GM19467 (cell line): ENCODE measurements around the gene HOXA11.

Experiments used
- ATAC-seq: cut with Tn5 transposase; IDR thresholded peaks from one replicate; pipeline ENCODE4 v1.9.1; 2021; ENCODE audit warnings: mild to moderate bottlenecking, moderate library complexity; ENCODE audit not compliant: unreplicated experiment

Gene HOXA11

GRCh38 chr7:27194002-27194352, 8.9 kb upstream of the HOXA11 start:
- no peak for ATAC-seq

- no peak for ATAC-seq
These were observed 8.4 kb upstream of the HOXA11 start for GRCh38 chr7:27193335-27194001.

GRCh38 chr7:27192546-27193334, 7.7 kb upstream of the HOXA11 start:
- no peak for ATAC-seq

- no peak for ATAC-seq
These were observed 7.0 kb upstream of the HOXA11 start for GRCh38 chr7:27191833-27192545.

GRCh38 chr7:27191161-27191731, 6.2 kb upstream of the HOXA11 start:
- ATAC-seq, result no peak

GRCh38 chr7:27189997-27190748, 5.1 kb upstream of the HOXA11 start:
- ATAC-seq, result no peak

GRCh38 chr7:27189295-27189996, 4.4 kb upstream of the HOXA11 start:
- no peak for ATAC-seq

- no peak for ATAC-seq
These were observed 3.6 kb upstream of the HOXA11 start for GRCh38 chr7:27188386-27189294.

- ATAC-seq, result no peak
These were observed 2.7 kb upstream of the HOXA11 start for GRCh38 chr7:27187475-27188385.

GRCh38 chr7:27186668-27187474, 1.8 kb upstream of the HOXA11 start:
- no peak for ATAC-seq

GRCh38 chr7:27185854-27186667, 1.0 kb upstream of the HOXA11 start:
- ATAC-seq, result no peak

GRCh38 chr7:27184337-27185012, 557 bp downstream of the HOXA11 start:
- ATAC-seq, result no peak

- no peak for ATAC-seq
These were observed 1.2 kb downstream of the HOXA11 start for GRCh38 chr7:27183682-27184336.

- no peak for ATAC-seq
These were observed 2.0 kb downstream of the HOXA11 start for GRCh38 chr7:27182861-27183681.
